ENCODE measurements around the gene FRMD8.

The FRMD8 gene

DNA sequence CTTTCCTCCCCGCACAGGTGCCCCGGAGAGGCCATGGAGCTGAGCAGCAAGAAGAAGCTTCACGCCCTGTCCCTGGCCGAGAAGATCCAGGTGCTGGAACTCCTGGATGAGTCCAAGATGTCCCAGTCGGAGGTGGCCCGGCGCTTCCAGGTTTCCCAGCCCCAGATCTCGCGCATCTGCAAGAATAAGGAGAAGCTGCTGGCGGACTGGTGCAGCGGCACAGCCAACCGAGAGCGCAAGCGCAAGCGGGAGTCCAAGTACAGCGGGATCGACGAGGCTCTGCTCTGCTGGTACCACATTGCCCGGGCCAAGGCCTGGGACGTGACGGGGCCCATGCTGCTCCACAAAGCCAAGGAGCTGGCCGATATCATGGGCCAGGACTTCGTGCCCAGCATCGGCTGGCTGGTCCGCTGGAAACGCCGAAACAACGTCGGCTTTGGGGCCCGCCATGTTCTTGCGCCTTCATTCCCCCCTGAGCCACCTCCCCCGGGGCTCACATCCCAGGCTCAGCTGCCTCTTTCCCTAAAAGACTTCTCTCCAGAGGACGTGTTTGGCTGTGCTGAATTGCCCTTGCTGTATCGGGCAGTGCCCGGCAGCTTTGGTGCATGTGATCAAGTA, 30.6 kb upstream of the FRMD8 start:
- peak overlapping the region; percentile 83 to 98 for H3K4me3 ChIP-seq (ENCODE audit: low read depth in 1 of 2, low read length in 1 of 2)

DNA sequence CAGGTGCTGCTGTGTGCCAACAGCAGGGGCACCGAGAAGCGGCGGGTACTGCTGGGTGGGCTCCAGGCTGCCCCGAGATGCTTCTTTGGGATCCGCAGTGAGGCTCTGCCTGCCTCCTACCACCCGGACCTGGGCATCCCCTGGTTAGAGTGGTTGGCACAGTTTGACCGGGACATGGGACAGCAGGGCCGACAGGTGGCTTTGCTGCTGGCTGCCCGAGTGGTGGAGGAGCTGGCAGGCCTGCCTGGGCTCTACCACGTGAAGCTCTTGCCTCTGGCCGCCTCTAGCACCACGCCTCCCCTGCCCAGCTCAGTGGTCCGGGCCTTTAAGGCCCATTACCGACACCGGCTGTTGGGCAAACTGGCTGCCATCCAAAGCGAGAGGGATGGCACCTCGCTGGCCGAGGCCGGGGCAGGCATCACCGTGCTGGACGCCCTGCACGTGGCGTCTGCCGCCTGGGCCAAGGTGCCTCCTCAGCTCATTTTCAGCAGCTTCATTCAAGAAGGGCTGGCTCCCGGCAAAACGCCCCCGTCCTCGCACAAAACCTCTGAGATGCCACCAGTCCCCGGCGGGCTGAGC, 30.0 kb upstream of the FRMD8 start:
- Histone ChIP-seq H3K27me3 (peaks cover 18% of the 10 kb centered on the region), H3K36me3 (peaks cover 21% of the 10 kb centered on the region), H3K9me3 (no peaks in the 10 kb centered on the region), H3K4me1 (ENCODE audit: control insufficient read depth in 1 of 2, insufficient read depth in 1 of 2, low read depth in 1 of 2, low read length in 1 of 2) (peaks cover 12 to 21% of the 10 kb centered on the region in 2 experiments), H3K4me3 (ENCODE audit: low read depth in 1 of 2, low read length in 1 of 2) (peak overlapping the region in 1 of 2 experiments; percentile 98), H3K27ac (peak overlapping the region; percentile 98)
- TF ChIP-seq, protein P1, sequence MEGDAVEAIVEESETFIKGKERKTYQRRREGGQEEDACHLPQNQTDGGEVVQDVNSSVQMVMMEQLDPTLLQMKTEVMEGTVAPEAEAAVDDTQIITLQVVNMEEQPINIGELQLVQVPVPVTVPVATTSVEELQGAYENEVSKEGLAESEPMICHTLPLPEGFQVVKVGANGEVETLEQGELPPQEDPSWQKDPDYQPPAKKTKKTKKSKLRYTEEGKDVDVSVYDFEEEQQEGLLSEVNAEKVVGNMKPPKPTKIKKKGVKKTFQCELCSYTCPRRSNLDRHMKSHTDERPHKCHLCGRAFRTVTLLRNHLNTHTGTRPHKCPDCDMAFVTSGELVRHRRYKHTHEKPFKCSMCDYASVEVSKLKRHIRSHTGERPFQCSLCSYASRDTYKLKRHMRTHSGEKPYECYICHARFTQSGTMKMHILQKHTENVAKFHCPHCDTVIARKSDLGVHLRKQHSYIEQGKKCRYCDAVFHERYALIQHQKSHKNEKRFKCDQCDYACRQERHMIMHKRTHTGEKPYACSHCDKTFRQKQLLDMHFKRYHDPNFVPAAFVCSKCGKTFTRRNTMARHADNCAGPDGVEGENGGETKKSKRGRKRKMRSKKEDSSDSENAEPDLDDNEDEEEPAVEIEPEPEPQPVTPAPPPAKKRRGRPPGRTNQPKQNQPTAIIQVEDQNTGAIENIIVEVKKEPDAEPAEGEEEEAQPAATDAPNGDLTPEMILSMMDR (IDR thresholded peaks at IDR 0.05): no peak

More for the DNA sequence above, 30.6 kb upstream of the FRMD8 start:
- peaks cover 27% of the 10 kb centered on the region for H3K36me3 ChIP-seq
- peaks cover 18% of the 10 kb centered on the region for H3K27me3 ChIP-seq
- no peaks in the 10 kb centered on the region for H3K9me3 ChIP-seq
- peaks cover 12 to 19% of the 10 kb centered on the region in 2 experiments for H3K4me1 ChIP-seq (ENCODE audit: control insufficient read depth in 1 of 2, insufficient read depth in 1 of 2, low read depth in 1 of 2, low read length in 1 of 2)
- TF ChIP-seq, protein P1 (IDR thresholded peaks at IDR 0.05): no peak
- H3K27ac ChIP-seq: peak overlapping the region; percentile 98

DNA sequence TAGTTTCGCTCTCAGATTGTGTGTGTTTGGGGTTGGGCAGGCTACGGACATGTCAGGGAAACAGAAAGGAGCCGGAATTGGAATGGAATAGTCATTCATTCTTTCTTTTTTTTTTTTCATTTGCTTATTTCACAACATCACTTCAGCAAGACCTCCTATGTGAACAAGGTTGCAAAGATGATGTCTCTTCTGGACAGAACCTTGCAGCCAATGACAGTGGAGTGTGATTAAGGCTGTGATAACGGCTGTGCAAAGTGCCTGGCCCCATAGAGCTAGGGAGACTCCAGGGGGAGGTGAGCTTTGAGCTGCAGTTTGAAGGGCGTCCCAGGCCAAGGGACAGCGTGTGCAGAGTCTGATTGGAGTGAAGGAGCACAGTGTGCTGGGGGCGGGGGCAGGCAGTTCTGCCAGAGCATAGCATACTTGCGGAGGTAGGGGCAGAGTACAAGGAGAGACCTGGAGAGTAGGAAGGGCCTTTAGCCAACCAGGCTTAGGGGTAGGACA, 28.5 kb upstream of the FRMD8 start:
- peaks cover 9% of the 10 kb centered on the region for H3K36me3 ChIP-seq
- H3K9me3 ChIP-seq: no peaks in the 10 kb centered on the region
- no peak overlapping the region for H3K27ac ChIP-seq
- TF ChIP-seq, protein P1 (IDR thresholded peaks at IDR 0.05): no peak
- H3K4me3 ChIP-seq (ENCODE audit: low read depth in 1 of 2, low read length in 1 of 2): no peak overlapping the region
- H3K4me1 ChIP-seq (ENCODE audit: control insufficient read depth in 1 of 2, insufficient read depth in 1 of 2, low read depth in 1 of 2, low read length in 1 of 2): peaks cover 26 to 33% of the 10 kb centered on the region in 2 experiments
- H3K27me3 ChIP-seq: peaks cover 18% of the 10 kb centered on the region

DNA sequence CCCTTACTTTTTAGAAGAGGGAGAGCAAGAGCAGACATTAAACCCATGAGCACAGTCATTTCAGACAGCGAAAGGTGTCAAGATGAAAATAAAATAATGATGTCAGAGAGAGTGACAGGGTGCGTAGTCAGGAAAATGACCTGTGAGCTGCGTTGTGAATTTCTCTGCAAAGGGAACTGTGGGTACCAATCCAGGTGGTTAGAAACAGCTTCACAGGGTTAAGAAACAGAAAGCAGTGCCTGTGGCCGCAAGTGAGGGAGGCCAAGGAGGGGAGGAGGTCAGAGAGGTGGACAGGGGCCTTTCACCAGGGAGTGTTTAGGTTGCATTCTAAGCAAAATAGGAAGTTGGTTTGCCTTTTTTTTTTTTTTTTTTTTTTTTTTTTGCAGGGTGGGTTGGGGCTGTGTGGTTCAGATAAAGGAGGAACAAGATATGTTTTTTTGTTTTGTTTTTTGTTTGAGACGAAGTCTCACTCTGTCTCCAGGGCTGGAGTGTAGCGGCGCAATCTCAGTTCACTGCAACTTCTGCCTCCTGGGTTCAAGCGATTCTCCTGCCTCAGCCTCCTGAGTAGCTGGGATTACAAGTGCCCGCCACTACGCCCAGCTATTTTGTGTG, 24.0 kb upstream of the FRMD8 start:
- peaks cover 2% of the 10 kb centered on the region for H3K27me3 ChIP-seq
- no peaks in the 10 kb centered on the region for H3K9me3 ChIP-seq
- peak overlapping the region; percentile 41 to 47 for H3K4me3 ChIP-seq (ENCODE audit: low read depth in 1 of 2, low read length in 1 of 2)
- no peaks in the 10 kb centered on the region for H3K36me3 ChIP-seq
- peaks cover 29 to 34% of the 10 kb centered on the region in 2 experiments for H3K4me1 ChIP-seq (ENCODE audit: control insufficient read depth in 1 of 2, insufficient read depth in 1 of 2, low read depth in 1 of 2, low read length in 1 of 2)
- H3K27ac ChIP-seq: peak overlapping the region; percentile 99
- TF ChIP-seq, protein P1 (IDR thresholded peaks at IDR 0.05): no peak

DNA sequence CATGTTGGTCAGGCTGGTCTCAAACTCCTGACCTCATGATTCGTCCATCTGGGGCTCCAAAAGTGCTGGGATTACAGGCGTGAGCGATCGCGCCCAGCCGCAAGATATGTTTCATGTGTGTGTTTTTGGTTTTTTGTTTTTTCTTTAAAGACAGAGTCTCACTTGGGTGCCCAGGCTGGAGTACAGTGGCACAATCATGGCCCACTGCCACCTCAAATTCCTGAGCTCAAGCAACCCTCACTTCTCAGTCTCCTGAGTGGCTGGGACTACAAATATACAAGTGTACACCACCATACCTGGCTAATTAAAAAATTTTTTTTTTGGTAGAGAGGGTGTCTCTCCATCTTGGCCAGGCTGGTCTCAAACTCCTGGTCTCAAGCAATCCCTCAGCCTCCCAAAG, 23.5 kb upstream of the FRMD8 start:
- Histone ChIP-seq H3K36me3 (no peaks in the 10 kb centered on the region), H3K27ac (peak overlapping the region; percentile 99), H3K9me3 (no peaks in the 10 kb centered on the region), H3K4me3 (ENCODE audit: low read depth in 1 of 2, low read length in 1 of 2) (peak overlapping the region; percentile 41 to 47), H3K4me1 (ENCODE audit: control insufficient read depth in 1 of 2, insufficient read depth in 1 of 2, low read depth in 1 of 2, low read length in 1 of 2) (peaks cover 29 to 34% of the 10 kb centered on the region in 2 experiments), H3K27me3 (no peaks in the 10 kb centered on the region)
- TF ChIP-seq, protein P1 (IDR thresholded peaks at IDR 0.05): no peak
